Measurements from ENCODE around the gene LRRC8A.
A peak's percentile ranks its signal among the peaks of the same experiment; 100 is the strongest.

- TF ChIP-seq, protein P1, sequence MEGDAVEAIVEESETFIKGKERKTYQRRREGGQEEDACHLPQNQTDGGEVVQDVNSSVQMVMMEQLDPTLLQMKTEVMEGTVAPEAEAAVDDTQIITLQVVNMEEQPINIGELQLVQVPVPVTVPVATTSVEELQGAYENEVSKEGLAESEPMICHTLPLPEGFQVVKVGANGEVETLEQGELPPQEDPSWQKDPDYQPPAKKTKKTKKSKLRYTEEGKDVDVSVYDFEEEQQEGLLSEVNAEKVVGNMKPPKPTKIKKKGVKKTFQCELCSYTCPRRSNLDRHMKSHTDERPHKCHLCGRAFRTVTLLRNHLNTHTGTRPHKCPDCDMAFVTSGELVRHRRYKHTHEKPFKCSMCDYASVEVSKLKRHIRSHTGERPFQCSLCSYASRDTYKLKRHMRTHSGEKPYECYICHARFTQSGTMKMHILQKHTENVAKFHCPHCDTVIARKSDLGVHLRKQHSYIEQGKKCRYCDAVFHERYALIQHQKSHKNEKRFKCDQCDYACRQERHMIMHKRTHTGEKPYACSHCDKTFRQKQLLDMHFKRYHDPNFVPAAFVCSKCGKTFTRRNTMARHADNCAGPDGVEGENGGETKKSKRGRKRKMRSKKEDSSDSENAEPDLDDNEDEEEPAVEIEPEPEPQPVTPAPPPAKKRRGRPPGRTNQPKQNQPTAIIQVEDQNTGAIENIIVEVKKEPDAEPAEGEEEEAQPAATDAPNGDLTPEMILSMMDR (IDR thresholded peaks at IDR 0.05), result no peak
- TF ChIP-seq POLR2A (IDR thresholded peaks at IDR 0.05), result no peak
- TF ChIP-seq POLR2AphosphoS5 (IDR thresholded peaks at IDR 0.05), result peak; percentile 86
- TF ChIP-seq EP300 (IDR thresholded peaks at IDR 0.05), result no peak
Measured at GRCh38 chr9:128892221-128892921, 10.4 kb downstream of the LRRC8A start.
